Measurements from ENCODE around the gene CCL4L2. TPM values are rescaled to one million over a fixed set of nuclear protein-coding genes. Genes with fewer than 3 reads are reported as not detected.

The CCL4L2 gene
- total RNA-seq, 1 experiment from 2014 or later: not detected

Other genes starting within 250 kb of the CCL4L2 start
- gene CCL16, start 229.6 kb upstream of the CCL4L2 start, total RNA-seq (2014; rRNA removed; shearing (Covaris generic)): not detected in 2 replicates
- gene CCL14, start 224.3 kb upstream of the CCL4L2 start, total RNA-seq (2014; rRNA removed; shearing (Covaris generic)): not detected in 2 replicates
- gene CCL15, start 209.5 kb upstream of the CCL4L2 start, total RNA-seq (2014; rRNA removed; shearing (Covaris generic)): not detected in 2 replicates
- not detected in 2 replicates for gene CCL23, start 193.1 kb upstream of the CCL4L2 start, total RNA-seq (2014; rRNA removed; shearing (Covaris generic))
- not detected in 2 replicates for gene CCL18, start 146.8 kb upstream of the CCL4L2 start, total RNA-seq (2014; rRNA removed; shearing (Covaris generic))
- not detected in 2 replicates for gene CCL3, start 120.9 kb upstream of the CCL4L2 start, total RNA-seq (2014; rRNA removed; shearing (Covaris generic))
- not detected in 2 replicates for gene CCL4, start 107.2 kb upstream of the CCL4L2 start, total RNA-seq (2014; rRNA removed; shearing (Covaris generic))
- 1.5 and 3.7 TPM in 2 replicates for gene TBC1D3B, start 34.4 kb upstream of the CCL4L2 start, total RNA-seq (2014; rRNA removed; shearing (Covaris generic))
- not detected in 2 replicates for gene CCL3L1, start 14.3 kb upstream of the CCL4L2 start, total RNA-seq (2014; rRNA removed; shearing (Covaris generic))
- gene TBC1D3I, start 53.5 kb downstream of the CCL4L2 start, total RNA-seq (2014; rRNA removed; shearing (Covaris generic)): not detected in 2 replicates
- gene TBC1D3G, start 112.8 kb downstream of the CCL4L2 start, total RNA-seq (2014; rRNA removed; shearing (Covaris generic)): not detected in 2 replicates
- gene TBC1D3H, start 177.4 kb downstream of the CCL4L2 start, total RNA-seq (2014; rRNA removed; shearing (Covaris generic)): not detected in 2 replicates